ENCODE measurements around the gene GEMIN5. TPM values are rescaled to one million over a fixed set of nuclear protein-coding genes. Genes with fewer than 3 reads are reported as not detected.
A peak's percentile ranks its signal among the peaks of the same experiment; 100 is the strongest.

GEMIN5 gene
- total RNA-seq, 1 experiment from 2014 or later: 20.8 TPM

GRCh38 chr5:154892369-154892771, 45.6 kb downstream of the GEMIN5 start:
- Histone ChIP-seq H3K27ac (ENCODE audit: low read length) (no peak overlapping the region), H3K4me2 (ENCODE audit: low read depth, low read length, poor library complexity, severe bottlenecking) (no peak overlapping the region), H3K36me3 (ENCODE audit: insufficient read depth, low read length) (peaks cover 67% of the 10 kb centered on the region), H3K79me2 (ENCODE audit: low read length) (no peaks in the 10 kb centered on the region), H2AFZ (ENCODE audit: low read length) (no peak overlapping the region), H3K4me1 (ENCODE audit: low read length) (no peaks in the 10 kb centered on the region), H3K9me2 (replicated peaks; ENCODE audit: insufficient read depth, low read length) (no peaks in the 10 kb centered on the region), H3K9ac (ENCODE audit: low read length) (no peak overlapping the region), H3K27me3 (ENCODE audit: low read length) (no peaks in the 10 kb centered on the region), H3K4me3 (ENCODE audit: low read length) (no peak overlapping the region), H4K20me1 (ENCODE audit: insufficient read depth, low read depth, low read length) (no peaks in the 10 kb centered on the region), H3K9me3 (ENCODE audit: low read length) (no peaks in the 10 kb centered on the region)
- no peak for DNase-seq

- Histone ChIP-seq H3K4me1 (ENCODE audit: low read length) (no peaks in the 10 kb centered on the region), H3K27ac (ENCODE audit: low read length) (no peak overlapping the region), H3K4me3 (ENCODE audit: low read length) (no peak overlapping the region), H3K27me3 (ENCODE audit: low read length) (no peaks in the 10 kb centered on the region), H3K9me2 (replicated peaks; ENCODE audit: insufficient read depth, low read length) (no peaks in the 10 kb centered on the region), H3K36me3 (ENCODE audit: insufficient read depth, low read length) (peaks cover 62% of the 10 kb centered on the region), H3K9me3 (ENCODE audit: low read length) (peaks cover 10% of the 10 kb centered on the region), H4K20me1 (ENCODE audit: insufficient read depth, low read depth, low read length) (no peaks in the 10 kb centered on the region), H3K9ac (ENCODE audit: low read length) (no peak overlapping the region), H3K4me2 (ENCODE audit: low read depth, low read length, poor library complexity, severe bottlenecking) (no peak overlapping the region), H2AFZ (ENCODE audit: low read length) (no peak overlapping the region), H3K79me2 (ENCODE audit: low read length) (no peaks in the 10 kb centered on the region)
- DNase-seq: no peak
These were observed 52.6 kb downstream of the GEMIN5 start for GRCh38 chr5:154885439-154885838.

- DNase-seq: no peak
- Histone ChIP-seq H3K36me3 (ENCODE audit: insufficient read depth, low read length) (peaks cover 61% of the 10 kb centered on the region), H3K4me1 (ENCODE audit: low read length) (no peaks in the 10 kb centered on the region), H3K79me2 (ENCODE audit: low read length) (no peaks in the 10 kb centered on the region), H3K9me3 (ENCODE audit: low read length) (peaks cover 10% of the 10 kb centered on the region), H4K20me1 (ENCODE audit: insufficient read depth, low read depth, low read length) (no peaks in the 10 kb centered on the region), H2AFZ (ENCODE audit: low read length) (no peak overlapping the region), H3K4me2 (ENCODE audit: low read depth, low read length, poor library complexity, severe bottlenecking) (no peak overlapping the region), H3K9ac (ENCODE audit: low read length) (no peak overlapping the region), H3K27me3 (ENCODE audit: low read length) (no peaks in the 10 kb centered on the region), H3K27ac (ENCODE audit: low read length) (no peak overlapping the region), H3K9me2 (replicated peaks; ENCODE audit: insufficient read depth, low read length) (no peaks in the 10 kb centered on the region), H3K4me3 (ENCODE audit: low read length) (no peak overlapping the region)
These were observed 53.6 kb downstream of the GEMIN5 start for GRCh38 chr5:154884424-154884823.

GRCh38 chr5:154881986-154882385, 56.0 kb downstream of the GEMIN5 start:
- H3K36me3 ChIP-seq (ENCODE audit: insufficient read depth, low read length): peaks cover 56% of the 10 kb centered on the region
- H3K4me3 ChIP-seq (ENCODE audit: low read length): no peak overlapping the region
- H3K27me3 ChIP-seq (ENCODE audit: low read length): no peaks in the 10 kb centered on the region
- no peaks in the 10 kb centered on the region for H3K79me2 ChIP-seq (ENCODE audit: low read length)
- no peak overlapping the region for H3K4me2 ChIP-seq (ENCODE audit: low read depth, low read length, poor library complexity, severe bottlenecking)
- no peaks in the 10 kb centered on the region for H4K20me1 ChIP-seq (ENCODE audit: insufficient read depth, low read depth, low read length)
- no peak overlapping the region for H2AFZ ChIP-seq (ENCODE audit: low read length)
- H3K9me2 ChIP-seq (replicated peaks; ENCODE audit: insufficient read depth, low read length): no peaks in the 10 kb centered on the region
- no peak overlapping the region for H3K27ac ChIP-seq (ENCODE audit: low read length)
- H3K9me3 ChIP-seq (ENCODE audit: low read length): peaks cover 17% of the 10 kb centered on the region
- no peaks in the 10 kb centered on the region for H3K4me1 ChIP-seq (ENCODE audit: low read length)
- DNase-seq: no peak
- no peak overlapping the region for H3K9ac ChIP-seq (ENCODE audit: low read length)

GRCh38 chr5:154878642-154879335, 59.2 kb downstream of the GEMIN5 start:
- Histone ChIP-seq H2AFZ (ENCODE audit: low read length) (no peak overlapping the region), H3K4me1 (ENCODE audit: low read length) (no peaks in the 10 kb centered on the region), H3K9me2 (replicated peaks; ENCODE audit: insufficient read depth, low read length) (no peaks in the 10 kb centered on the region), H3K4me3 (ENCODE audit: low read length) (no peak overlapping the region), H3K9me3 (ENCODE audit: low read length) (peaks cover 9% of the 10 kb centered on the region), H4K20me1 (ENCODE audit: insufficient read depth, low read depth, low read length) (no peaks in the 10 kb centered on the region), H3K4me2 (ENCODE audit: low read depth, low read length, poor library complexity, severe bottlenecking) (no peak overlapping the region), H3K36me3 (ENCODE audit: insufficient read depth, low read length) (peaks cover 54% of the 10 kb centered on the region), H3K27me3 (ENCODE audit: low read length) (no peaks in the 10 kb centered on the region), H3K9ac (ENCODE audit: low read length) (no peak overlapping the region), H3K27ac (ENCODE audit: low read length) (no peak overlapping the region), H3K79me2 (ENCODE audit: low read length) (no peaks in the 10 kb centered on the region)
- peak; percentile 60 for DNase-seq

GRCh38 chr5:154873791-154874331, 64.2 kb downstream of the GEMIN5 start:
- peaks cover 67% of the 10 kb centered on the region for H3K36me3 ChIP-seq (ENCODE audit: insufficient read depth, low read length)

GRCh38 chr5:154871734-154872133, 66.3 kb downstream of the GEMIN5 start:
- Histone ChIP-seq H3K4me1 (ENCODE audit: low read length) (no peaks in the 10 kb centered on the region), H3K79me2 (ENCODE audit: low read length) (peaks cover 20% of the 10 kb centered on the region), H3K9ac (ENCODE audit: low read length) (no peak overlapping the region), H3K27me3 (ENCODE audit: low read length) (no peaks in the 10 kb centered on the region), H3K9me2 (replicated peaks; ENCODE audit: insufficient read depth, low read length) (no peaks in the 10 kb centered on the region), H3K4me2 (ENCODE audit: low read depth, low read length, poor library complexity, severe bottlenecking) (no peak overlapping the region), H2AFZ (ENCODE audit: low read length) (no peak overlapping the region), H4K20me1 (ENCODE audit: insufficient read depth, low read depth, low read length) (no peaks in the 10 kb centered on the region), H3K9me3 (ENCODE audit: low read length) (no peaks in the 10 kb centered on the region), H3K4me3 (ENCODE audit: low read length) (no peak overlapping the region), H3K36me3 (ENCODE audit: insufficient read depth, low read length) (peaks cover 67% of the 10 kb centered on the region), H3K27ac (ENCODE audit: low read length) (no peak overlapping the region)
- no peak for DNase-seq

More at GRCh38 chr5:154873791-154874331, 64.2 kb downstream of the GEMIN5 start:
- Histone ChIP-seq H3K4me1 (ENCODE audit: low read length) (no peaks in the 10 kb centered on the region), H3K4me2 (ENCODE audit: low read depth, low read length, poor library complexity, severe bottlenecking) (no peak overlapping the region), H4K20me1 (ENCODE audit: insufficient read depth, low read depth, low read length) (no peaks in the 10 kb centered on the region), H3K4me3 (ENCODE audit: low read length) (no peak overlapping the region), H3K27ac (ENCODE audit: low read length) (no peak overlapping the region), H3K9me2 (replicated peaks; ENCODE audit: insufficient read depth, low read length) (no peaks in the 10 kb centered on the region), H3K79me2 (ENCODE audit: low read length) (peaks cover 8% of the 10 kb centered on the region; the same call in 1 of the 2 replicates), H3K9me3 (ENCODE audit: low read length) (peaks cover 4% of the 10 kb centered on the region), H2AFZ (ENCODE audit: low read length) (no peak overlapping the region), H3K27me3 (ENCODE audit: low read length) (no peaks in the 10 kb centered on the region), H3K9ac (ENCODE audit: low read length) (no peak overlapping the region)
- DNase-seq: no peak

- H3K27me3 ChIP-seq (ENCODE audit: low read length): no peaks in the 10 kb centered on the region
- H3K4me2 ChIP-seq (ENCODE audit: low read depth, low read length, poor library complexity, severe bottlenecking): no peak overlapping the region
- peaks cover 62% of the 10 kb centered on the region for H3K36me3 ChIP-seq (ENCODE audit: insufficient read depth, low read length)
- H2AFZ ChIP-seq (ENCODE audit: low read length): no peak overlapping the region
- peaks cover 50% of the 10 kb centered on the region for H3K79me2 ChIP-seq (ENCODE audit: low read length)
- no peak overlapping the region for H3K27ac ChIP-seq (ENCODE audit: low read length)
- H3K9me2 ChIP-seq (replicated peaks; ENCODE audit: insufficient read depth, low read length): no peaks in the 10 kb centered on the region
- H4K20me1 ChIP-seq (ENCODE audit: insufficient read depth, low read depth, low read length): no peaks in the 10 kb centered on the region
- H3K9me3 ChIP-seq (ENCODE audit: low read length): no peaks in the 10 kb centered on the region
- H3K9ac ChIP-seq (ENCODE audit: low read length): no peak overlapping the region
- no peak for DNase-seq
- H3K4me3 ChIP-seq (ENCODE audit: low read length): no peak overlapping the region
- 0 out of 2 replicates have a peak, but pooled peaks cover 3% of the 10 kb centered on the region for H3K4me1 ChIP-seq (ENCODE audit: low read length)
These were observed 69.3 kb downstream of the GEMIN5 start for GRCh38 chr5:154868702-154869101.
